Measurements from ENCODE around the gene SLC39A6.
"Not testable (repeated sequence)": the region's sequence is repeated elsewhere in the genome, so short reads cannot be mapped to it uniquely, and the experiment has no call there.

SLC39A6 gene, protein sequence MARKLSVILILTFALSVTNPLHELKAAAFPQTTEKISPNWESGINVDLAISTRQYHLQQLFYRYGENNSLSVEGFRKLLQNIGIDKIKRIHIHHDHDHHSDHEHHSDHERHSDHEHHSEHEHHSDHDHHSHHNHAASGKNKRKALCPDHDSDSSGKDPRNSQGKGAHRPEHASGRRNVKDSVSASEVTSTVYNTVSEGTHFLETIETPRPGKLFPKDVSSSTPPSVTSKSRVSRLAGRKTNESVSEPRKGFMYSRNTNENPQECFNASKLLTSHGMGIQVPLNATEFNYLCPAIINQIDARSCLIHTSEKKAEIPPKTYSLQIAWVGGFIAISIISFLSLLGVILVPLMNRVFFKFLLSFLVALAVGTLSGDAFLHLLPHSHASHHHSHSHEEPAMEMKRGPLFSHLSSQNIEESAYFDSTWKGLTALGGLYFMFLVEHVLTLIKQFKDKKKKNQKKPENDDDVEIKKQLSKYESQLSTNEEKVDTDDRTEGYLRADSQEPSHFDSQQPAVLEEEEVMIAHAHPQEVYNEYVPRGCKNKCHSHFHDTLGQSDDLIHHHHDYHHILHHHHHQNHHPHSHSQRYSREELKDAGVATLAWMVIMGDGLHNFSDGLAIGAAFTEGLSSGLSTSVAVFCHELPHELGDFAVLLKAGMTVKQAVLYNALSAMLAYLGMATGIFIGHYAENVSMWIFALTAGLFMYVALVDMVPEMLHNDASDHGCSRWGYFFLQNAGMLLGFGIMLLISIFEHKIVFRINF

DNA sequence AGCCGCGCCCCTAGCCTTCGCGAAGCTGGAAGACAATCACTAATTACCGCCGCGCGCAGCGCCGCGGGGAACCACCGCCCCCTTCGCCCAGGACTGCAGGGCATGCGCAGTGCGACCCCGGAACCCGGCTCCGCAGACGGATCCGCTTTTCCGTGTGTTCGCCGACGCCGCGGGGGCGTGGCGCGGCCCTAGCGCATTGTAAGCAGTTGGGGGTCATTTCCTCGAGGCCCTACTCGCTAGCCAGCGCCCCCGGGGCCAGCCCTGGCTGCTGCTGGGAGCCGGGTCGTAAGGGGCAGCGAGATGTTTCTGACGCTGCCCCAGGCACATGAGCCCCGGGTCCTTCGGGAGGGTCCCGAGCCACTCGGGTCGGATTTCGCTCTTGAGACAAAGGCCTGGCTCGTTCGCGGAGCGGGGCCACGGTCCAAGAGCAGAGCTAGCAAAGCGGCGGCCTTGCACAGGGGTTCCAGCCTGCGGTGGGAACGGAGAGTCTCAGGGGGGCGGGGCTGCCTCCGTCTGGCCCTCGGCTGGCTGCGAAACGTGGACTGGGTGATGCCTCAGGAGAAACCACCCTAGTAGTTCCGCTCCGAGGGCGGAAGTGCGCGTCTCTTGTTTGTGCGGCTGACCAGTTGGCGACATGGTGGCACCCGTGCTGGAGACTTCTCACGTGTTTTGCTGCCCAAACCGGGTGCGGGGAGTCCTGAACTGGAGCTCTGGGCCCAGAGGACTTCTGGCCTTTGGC, at the start of gene SLC39A6, which contains the start of gene ELP2:
Gene SLC39A6, minus strand, starts transcription at position 41 of the 739 bp plus-strand sequence. CDS start 2,333 bp downstream, outside the sequence.
Gene ELP2, plus strand, starts transcription at position 600 of the 739 bp plus-strand sequence. Its CDS starts 35 bp downstream, at position 635.
- Mint-ChIP-seq H3K4me3 (peak within 1 kb of the TSS; percentile 87), H3K36me3 (ENCODE audit: low read depth) (peaks cover 30% of the 10 kb centered on the region), H3K27ac (peak within 1 kb of the TSS; percentile 92), H3K27me3 (no peaks in the 10 kb centered on the region), H3K4me1 (peaks cover 56% of the 10 kb centered on the region), H3K9me3 (no peaks in the 10 kb centered on the region)
- peak; percentile 96 for DNase-seq
- peak; percentile 90 for ATAC-seq

DNA sequence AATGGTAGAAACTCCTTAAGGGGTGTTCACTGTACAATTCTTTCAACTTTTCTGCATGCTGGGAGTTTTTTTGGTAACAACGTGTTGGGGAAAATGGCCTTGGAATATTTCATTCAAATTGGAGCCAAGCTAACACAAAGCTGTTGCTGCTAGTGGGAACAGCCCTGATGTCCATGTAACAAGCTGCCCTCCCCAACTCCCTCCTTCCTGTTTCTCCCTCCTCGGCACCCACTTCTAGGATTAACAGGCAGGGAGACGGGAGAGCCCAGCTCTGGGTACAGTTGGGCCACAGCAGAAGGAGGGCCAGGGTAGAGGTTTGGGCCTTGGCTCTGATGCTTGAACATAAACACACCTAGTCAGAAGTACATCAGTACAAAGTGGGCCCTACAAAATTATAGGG, 48.8 kb upstream of the SLC39A6 start:
- DNase-seq: no peak
- no peak overlapping the region for H3K27ac Mint-ChIP-seq
- no peak for ATAC-seq
- no peaks in the 10 kb centered on the region for H3K27me3 Mint-ChIP-seq
- H3K4me3 Mint-ChIP-seq: no peak overlapping the region
- peaks cover 7% of the 10 kb centered on the region for H3K4me1 Mint-ChIP-seq
- peaks cover 28% of the 10 kb centered on the region for H3K36me3 Mint-ChIP-seq (ENCODE audit: low read depth)
- no peaks in the 10 kb centered on the region for H3K9me3 Mint-ChIP-seq

DNA sequence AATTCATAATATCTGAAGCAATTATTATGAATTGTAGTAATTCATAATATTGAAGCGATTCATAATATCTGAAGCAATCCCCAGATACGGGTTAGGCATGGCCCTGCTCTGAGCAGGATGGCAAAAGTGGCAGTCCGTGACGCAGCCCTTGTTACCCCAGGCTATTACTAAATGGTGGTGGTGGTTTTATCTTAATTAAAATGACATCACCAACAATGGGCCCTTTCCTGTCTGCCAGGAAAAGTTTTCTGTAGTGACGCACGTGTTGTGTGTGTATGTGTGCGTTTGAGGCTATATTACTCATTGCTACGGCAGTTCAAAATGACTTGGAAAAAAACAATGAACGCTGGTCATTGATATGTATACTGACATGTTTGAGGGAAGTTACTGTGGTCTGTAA, 47.6 kb upstream of the SLC39A6 start:
- DNase-seq: no peak
- no peaks in the 10 kb centered on the region for H3K9me3 Mint-ChIP-seq
- ATAC-seq: no peak
- no peak overlapping the region for H3K4me3 Mint-ChIP-seq
- H3K4me1 Mint-ChIP-seq: peaks cover 7% of the 10 kb centered on the region
- H3K27ac Mint-ChIP-seq: no peak overlapping the region
- peaks cover 31% of the 10 kb centered on the region for H3K36me3 Mint-ChIP-seq (ENCODE audit: low read depth)
- no peaks in the 10 kb centered on the region for H3K27me3 Mint-ChIP-seq

DNA sequence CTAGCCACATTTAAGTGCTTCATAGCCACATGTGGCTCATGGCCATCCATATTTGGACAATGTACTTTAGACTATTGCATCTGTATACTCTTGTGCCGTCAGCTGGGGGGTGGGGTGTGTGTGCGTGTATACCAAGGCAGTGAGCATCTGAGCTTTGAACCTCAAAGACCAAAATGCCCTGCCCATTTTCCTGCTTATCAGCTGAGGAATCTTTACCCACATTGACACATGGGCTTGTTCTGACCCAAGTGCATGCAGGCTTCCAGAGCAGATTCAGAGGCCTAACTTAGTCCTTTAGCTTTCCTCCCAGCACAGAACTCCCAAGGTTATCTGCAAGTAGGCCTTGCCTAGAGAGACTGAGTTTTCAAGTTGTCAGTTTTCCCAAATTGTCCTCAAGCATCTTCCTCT, 47.0 kb upstream of the SLC39A6 start:
- Mint-ChIP-seq H3K4me3 (no peak overlapping the region), H3K36me3 (ENCODE audit: low read depth) (peaks cover 34% of the 10 kb centered on the region)

DNA sequence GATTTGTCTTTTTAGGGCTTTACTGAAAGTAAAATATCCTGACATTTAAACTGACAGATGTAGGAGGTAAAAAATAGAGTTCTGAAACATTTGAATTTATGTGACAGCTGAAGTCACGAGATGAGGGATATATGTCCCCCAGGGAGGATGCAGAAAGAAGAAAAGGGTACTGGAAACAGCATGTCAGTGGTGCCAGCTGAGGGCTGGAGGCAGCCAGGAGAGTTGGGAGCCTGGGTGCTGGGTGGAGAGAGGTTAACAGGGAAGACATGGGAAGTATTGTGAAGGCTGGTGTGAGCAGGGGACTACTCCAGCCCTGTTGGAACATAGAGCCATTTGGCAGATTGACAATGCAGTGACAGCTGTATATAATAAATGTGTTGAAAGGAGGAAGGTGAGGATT, 46.3 kb upstream of the SLC39A6 start:
- Mint-ChIP-seq H3K4me1 (peaks cover 7% of the 10 kb centered on the region), H3K9me3 (no peaks in the 10 kb centered on the region), H3K27ac (no peak overlapping the region), H3K36me3 (ENCODE audit: low read depth) (peaks cover 41% of the 10 kb centered on the region), H3K4me3 (no peak overlapping the region), H3K27me3 (no peaks in the 10 kb centered on the region)
- no peak for ATAC-seq
- no peak for DNase-seq

More for the DNA sequence above, 47.0 kb upstream of the SLC39A6 start:
- no peak for ATAC-seq
- H3K9me3 Mint-ChIP-seq: no peaks in the 10 kb centered on the region
- H3K27me3 Mint-ChIP-seq: no peaks in the 10 kb centered on the region
- DNase-seq: no peak
- peaks cover 7% of the 10 kb centered on the region for H3K4me1 Mint-ChIP-seq
- no peak overlapping the region for H3K27ac Mint-ChIP-seq

DNA sequence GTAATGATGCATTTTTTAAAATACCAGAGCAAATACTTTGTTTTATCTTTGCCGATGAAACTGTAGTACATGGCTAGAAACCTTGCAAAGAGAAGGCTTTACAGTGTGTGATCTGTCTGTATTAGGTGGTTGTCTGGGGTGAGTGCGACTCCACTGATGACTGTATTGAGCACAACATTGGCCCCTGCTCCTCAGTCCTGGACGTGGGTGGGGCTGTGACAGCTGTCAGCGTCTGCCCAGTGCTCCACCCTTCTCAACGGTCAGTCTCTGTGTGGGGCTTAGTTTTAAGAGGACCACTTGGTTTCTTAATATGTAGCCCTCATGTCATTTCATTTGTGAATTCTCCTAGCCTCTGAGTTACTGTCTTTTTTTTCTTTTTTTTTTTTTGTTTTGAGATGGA, 40.8 kb upstream of the SLC39A6 start:
- H3K27ac Mint-ChIP-seq: no peak overlapping the region
- ATAC-seq (no peak), DNase-seq (no peak)
- H3K9me3 Mint-ChIP-seq: no peaks in the 10 kb centered on the region
- H3K4me1 Mint-ChIP-seq: no peaks in the 10 kb centered on the region
- H3K4me3 Mint-ChIP-seq: no peak overlapping the region
- H3K36me3 Mint-ChIP-seq (ENCODE audit: low read depth): peaks cover 54% of the 10 kb centered on the region
- H3K27me3 Mint-ChIP-seq: no peaks in the 10 kb centered on the region

DNA sequence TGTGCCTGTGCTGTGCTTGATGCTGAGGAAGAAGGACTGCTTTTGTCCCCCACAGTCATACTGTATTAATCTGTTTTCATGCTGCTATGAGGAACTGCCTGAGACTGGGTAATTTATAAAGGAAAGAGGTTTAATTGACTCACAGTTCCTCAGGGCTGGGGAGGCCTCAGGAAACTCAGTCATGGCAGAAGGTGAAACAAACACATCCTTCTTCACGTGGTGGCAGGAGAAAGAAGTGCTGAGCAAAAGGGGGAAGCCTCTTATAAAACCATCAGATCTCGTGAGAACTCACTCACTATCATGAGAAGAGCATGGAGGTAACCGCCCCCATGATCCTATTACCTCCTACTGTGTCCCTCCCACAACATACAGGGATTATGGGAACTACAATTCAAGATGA, 39.2 kb upstream of the SLC39A6 start:
- H3K27me3 Mint-ChIP-seq, H3K9me3 Mint-ChIP-seq, H3K27ac Mint-ChIP-seq, ATAC-seq, H3K4me1 Mint-ChIP-seq, H3K4me3 Mint-ChIP-seq, DNase-seq: not testable (repeated sequence)
- peaks cover 55% of the 10 kb centered on the region for H3K36me3 Mint-ChIP-seq (ENCODE audit: low read depth)

DNA sequence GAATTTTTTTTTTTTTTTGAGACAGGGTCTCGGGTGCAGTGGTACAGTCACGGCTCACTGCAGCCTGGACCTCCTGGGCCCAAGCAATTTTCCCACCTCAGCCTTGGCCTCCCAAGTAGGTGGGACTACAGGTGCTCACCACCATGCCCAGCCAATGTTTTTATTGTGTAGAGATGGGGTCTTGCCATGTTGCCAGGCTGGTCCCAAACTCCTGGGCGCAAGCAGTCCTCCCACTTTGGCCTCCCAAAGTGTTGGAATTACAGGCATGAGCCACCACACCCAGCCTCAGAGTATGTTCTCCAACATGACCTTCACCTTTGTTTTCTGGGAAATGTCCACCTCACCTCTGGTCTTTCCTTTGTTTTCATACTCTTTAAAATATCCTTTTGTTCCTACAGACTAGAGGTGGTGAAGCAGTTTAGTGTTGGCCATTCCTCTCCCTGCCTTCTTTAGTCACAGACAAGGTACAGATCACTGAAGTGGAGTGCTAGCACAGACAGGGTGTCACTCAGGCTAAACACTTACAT, 38.6 kb upstream of the SLC39A6 start:
- H3K27ac Mint-ChIP-seq: peak overlapping the region; percentile 49
- no peak overlapping the region for H3K4me3 Mint-ChIP-seq
- no peaks in the 10 kb centered on the region for H3K4me1 Mint-ChIP-seq
- ATAC-seq (no peak), DNase-seq (no peak)
- H3K36me3 Mint-ChIP-seq (ENCODE audit: low read depth): peaks cover 59% of the 10 kb centered on the region
- no peaks in the 10 kb centered on the region for H3K9me3 Mint-ChIP-seq
- no peaks in the 10 kb centered on the region for H3K27me3 Mint-ChIP-seq

DNA sequence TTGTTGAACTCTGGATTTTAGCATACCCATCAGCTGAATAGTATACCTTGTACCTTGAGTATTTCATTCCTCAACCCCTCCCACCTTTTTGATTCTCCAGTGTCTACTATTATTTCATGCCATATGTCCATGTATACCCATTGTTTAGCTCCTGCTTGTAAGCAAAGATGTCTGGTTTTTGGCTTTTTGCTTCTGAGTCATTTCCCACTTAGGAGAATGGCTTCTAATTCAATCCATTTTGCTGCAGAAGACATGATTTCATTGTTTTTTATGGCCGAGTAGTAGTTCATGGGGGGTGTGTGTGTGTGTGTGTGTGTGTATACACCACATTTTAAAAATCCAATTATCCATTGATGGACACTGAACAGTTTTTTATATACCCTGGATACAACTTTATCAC, 33.8 kb upstream of the SLC39A6 start:
- Mint-ChIP-seq H3K4me1 (peaks cover 3% of the 10 kb centered on the region), H3K27me3 (no peaks in the 10 kb centered on the region), H3K9me3 (no peaks in the 10 kb centered on the region), H3K4me3 (no peak overlapping the region), H3K27ac (no peak overlapping the region), H3K36me3 (ENCODE audit: low read depth) (peaks cover 59% of the 10 kb centered on the region)
- no peak for ATAC-seq
- DNase-seq: no peak

DNA sequence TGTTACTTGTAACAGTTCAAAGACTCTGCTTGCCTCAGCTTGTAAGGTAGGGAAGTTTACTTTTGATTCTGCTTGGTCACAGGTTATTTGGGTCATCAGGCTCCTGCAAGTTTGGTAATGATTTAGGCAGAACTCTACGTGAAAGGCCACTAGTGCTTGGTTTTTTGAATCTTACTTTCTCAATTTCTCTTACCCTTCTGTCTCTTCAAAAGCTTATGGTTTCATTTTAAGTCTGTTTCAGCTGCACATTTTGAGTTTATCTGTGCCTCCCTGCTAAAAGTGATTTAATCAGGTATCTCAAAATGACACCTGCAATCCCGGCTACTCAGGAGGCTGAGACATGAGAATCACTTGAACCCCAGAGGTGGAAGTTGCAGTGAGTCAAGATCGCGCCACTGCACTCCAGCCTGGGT, 31.8 kb upstream of the SLC39A6 start:
- H3K27me3 Mint-ChIP-seq: no peaks in the 10 kb centered on the region
- ATAC-seq: no peak

DNA sequence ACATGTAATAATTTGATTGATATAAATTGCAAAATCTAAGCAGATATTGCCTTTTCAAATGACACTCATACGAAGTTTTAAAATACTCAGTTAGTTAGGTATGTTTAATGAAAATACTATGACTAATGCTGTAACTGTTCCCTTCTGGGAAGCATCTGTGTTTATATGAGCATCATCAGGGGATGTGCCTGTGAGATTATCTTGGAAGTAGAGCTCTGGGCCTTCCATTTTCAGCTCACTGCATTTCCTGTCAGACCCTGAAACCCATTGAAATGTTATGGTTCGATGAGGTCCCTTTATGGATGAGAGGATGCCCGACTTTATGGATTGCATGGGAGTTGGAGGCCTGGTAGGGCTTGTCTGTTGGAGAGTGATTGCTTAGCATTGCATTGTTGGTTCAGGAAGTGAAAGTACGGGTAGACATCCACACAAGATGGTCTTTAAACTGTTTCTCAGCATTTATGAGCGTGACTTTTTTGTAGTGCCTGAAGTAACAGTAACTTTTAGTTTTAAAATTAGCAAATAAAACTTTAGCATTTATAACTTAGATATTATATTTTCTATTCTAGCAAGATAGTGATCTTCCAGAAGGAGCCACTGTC, 29.2 kb upstream of the SLC39A6 start:
- peaks cover 56% of the 10 kb centered on the region for H3K36me3 Mint-ChIP-seq (ENCODE audit: low read depth)
- no peak overlapping the region for H3K4me3 Mint-ChIP-seq
- no peak for ATAC-seq
- no peaks in the 10 kb centered on the region for H3K9me3 Mint-ChIP-seq
- H3K27me3 Mint-ChIP-seq: no peaks in the 10 kb centered on the region
- H3K4me1 Mint-ChIP-seq: peaks cover 6% of the 10 kb centered on the region
- no peak overlapping the region for H3K27ac Mint-ChIP-seq
- DNase-seq: no peak

More for the DNA sequence above, 31.8 kb upstream of the SLC39A6 start:
- peaks cover 62% of the 10 kb centered on the region for H3K36me3 Mint-ChIP-seq (ENCODE audit: low read depth)
- H3K27ac Mint-ChIP-seq: no peak overlapping the region
- no peak for DNase-seq
- no peaks in the 10 kb centered on the region for H3K9me3 Mint-ChIP-seq
- peaks cover 6% of the 10 kb centered on the region for H3K4me1 Mint-ChIP-seq
- H3K4me3 Mint-ChIP-seq: no peak overlapping the region

DNA sequence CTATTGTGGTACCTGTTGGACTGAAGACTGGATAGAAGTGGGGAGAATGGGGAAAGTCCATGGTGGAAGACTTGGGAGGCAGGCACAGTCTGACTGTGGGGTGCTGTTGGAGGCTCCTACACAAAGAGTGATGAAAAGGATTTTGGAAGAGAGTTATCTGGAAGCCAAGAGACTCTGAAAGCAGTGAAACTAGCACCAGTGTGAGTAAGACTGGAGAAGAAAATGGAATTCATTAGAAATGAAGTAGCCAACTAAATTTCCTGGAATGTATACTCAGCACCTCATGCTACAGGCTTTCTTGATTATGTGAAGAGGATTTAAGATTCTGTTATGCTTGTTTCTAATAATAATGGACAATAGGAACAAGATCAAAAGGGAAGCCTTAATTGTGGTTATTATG, 28.3 kb upstream of the SLC39A6 start:
- ATAC-seq: no peak
- peak overlapping the region; percentile 26 for H3K27ac Mint-ChIP-seq
- H3K4me3 Mint-ChIP-seq: no peak overlapping the region
- peaks cover 11% of the 10 kb centered on the region for H3K4me1 Mint-ChIP-seq
- DNase-seq: no peak
- H3K27me3 Mint-ChIP-seq: no peaks in the 10 kb centered on the region
- H3K36me3 Mint-ChIP-seq (ENCODE audit: low read depth): peaks cover 61% of the 10 kb centered on the region
- H3K9me3 Mint-ChIP-seq: no peaks in the 10 kb centered on the region

DNA sequence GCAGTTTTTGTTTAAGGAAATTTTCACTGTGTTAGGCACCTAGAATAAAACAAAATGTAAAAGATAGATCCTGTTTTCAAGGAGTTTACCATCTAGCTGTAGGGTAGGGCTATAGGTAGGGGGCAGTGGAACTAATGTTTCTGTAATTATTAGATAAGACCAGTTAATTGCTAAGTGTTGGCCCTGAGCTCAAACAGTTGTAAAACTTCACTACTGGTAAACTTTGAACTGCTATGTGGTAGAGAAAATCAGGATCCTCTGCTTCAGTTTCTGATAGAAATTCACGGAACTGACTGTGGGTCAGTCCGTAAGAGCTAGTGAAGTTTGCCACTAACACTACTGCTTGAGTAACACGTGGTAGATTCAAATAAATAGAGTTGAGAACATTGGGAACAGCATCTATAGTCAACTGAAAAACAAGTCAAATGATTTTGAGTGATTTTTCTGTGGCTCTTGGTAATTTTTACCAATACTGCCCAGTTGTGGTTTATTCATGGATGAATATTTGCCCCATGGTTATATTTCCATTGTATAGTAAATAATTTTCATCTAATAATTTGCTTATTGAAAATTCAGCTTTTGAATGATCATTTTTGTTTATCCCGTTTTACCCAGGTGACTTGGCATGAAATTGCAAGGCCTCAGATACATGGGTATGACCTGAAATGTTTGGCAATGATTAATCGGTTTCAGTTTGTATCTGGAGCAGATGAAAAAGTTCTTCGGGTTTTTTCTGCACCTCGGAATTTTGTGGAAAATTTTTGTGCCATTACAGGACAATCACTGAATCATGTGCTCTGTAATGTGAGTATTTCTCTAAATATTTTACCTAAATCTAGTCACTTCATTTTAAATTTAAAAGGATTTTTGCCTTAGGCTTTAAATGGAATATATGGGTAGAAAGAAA, 27.0 kb upstream of the SLC39A6 start:
- Mint-ChIP-seq H3K27me3 (no peaks in the 10 kb centered on the region), H3K27ac (no peak overlapping the region), H3K36me3 (ENCODE audit: low read depth) (peaks cover 51% of the 10 kb centered on the region), H3K4me3 (no peak overlapping the region), H3K4me1 (peaks cover 14% of the 10 kb centered on the region), H3K9me3 (no peaks in the 10 kb centered on the region)
- no peak for DNase-seq
- no peak for ATAC-seq

Measured in activated naive CD8-positive, alpha-beta T cell treated with anti-CD3 and anti-CD28 coated beads, Interleukin-2, amount 50 U/mL, for 24 hours (primary cell).